HCT116 (cell line): ENCODE data around the gene SGSH. TPM values are rescaled to one million over a fixed set of nuclear protein-coding genes. Genes with fewer than 3 reads are reported as not detected.

Experiments used
- ATAC-seq: fragments of 200-7000 bp; cut with Tn5 transposase; 2 replicates; pipeline ENCODE4 v1.9.1; 2020; ENCODE audit warnings: mild to moderate bottlenecking, moderate library complexity
- BruUV-seq: library from RNA; stranded (reverse); fragments of 400-500 nt; replicated peaks from 2 replicates; lab custom pipeline; 2021; lab: Mats Ljungman, UMichigan
- CTCF ChIA-PET: fragments of 300-600 bp; sonication (Branson Sonifier 250); formaldehyde crosslinking; loops from one replicate; lab custom pipeline; 2021; ENCODE audit warnings: antibody characterized with exemption; lab: Charles Lee
- POLR2A ChIA-PET: fragments of 300-600, 350-600 bp; sonication (Branson Sonifier 250); formaldehyde crosslinking; loops from one replicate; lab custom pipeline; 2021; ENCODE audit warnings: antibody characterized with exemption; lab: Charles Lee
- RAD21 ChIA-PET, 2 experiments: fragments of 300-600 bp; sonication (Branson Sonifier 250); formaldehyde crosslinking; loops; one replicate each; lab custom pipeline; 2023; ENCODE audit warnings: low total read pairs in 2 of 2; ENCODE audit not compliant: uncharacterized antibody in 2 of 2, unreplicated experiment in 2 of 2, low non-redundant PET in 1 of 2; lab: Charles Lee
- DNase-seq: peaks from one replicate; pipeline ENCODE4 v3.0.0-alpha.2; 2010; ENCODE audit warnings: low read depth, low spot score
- H2AFZ ChIP-seq: fragments of 200-600 bp; shearing (Covaris generic), sonication (generic); 2 replicates; pipeline ENCODE4 v1.6.1; 2017; ENCODE audit warnings: low read depth, mixed run types, mixed read lengths, antibody characterized with exemption, low read length; ENCODE audit not compliant: poor library complexity, severe bottlenecking
- H3K27ac ChIP-seq: 2 replicates; pipeline ENCODE4 v1.5.1; 2012; ENCODE audit warnings: low read depth, low read length
- H3K27me3 ChIP-seq: fragments of 200-600 bp; sonication (generic); 2 replicates; pipeline ENCODE4 v1.6.1; 2016; ENCODE audit warnings: mixed run types, low read length, mixed read lengths; ENCODE audit not compliant: insufficient read depth
- H3K36me3 ChIP-seq, 2 experiments: fragments of 200-500 bp in 1 of 2; fragments of 200-600 bp in 1 of 2; sonication (Bioruptor generic) in 1 of 2; sonication (generic) in 1 of 2; 2 replicates each; pipeline versions ENCODE4 v1.5.1 to v1.6.1; 2014 to 2016; ENCODE audit warnings: low read length in 2 of 2, inconsistent platforms in 1 of 2, mixed read lengths in 1 of 2, mixed run types in 1 of 2; ENCODE audit not compliant: insufficient read depth in 2 of 2, control insufficient read depth in 1 of 2
- H3K4me1 ChIP-seq, 2 experiments: fragments of 200-600 bp in 1 of 2; sonication (generic) in 1 of 2; 2 replicates each; pipeline versions ENCODE4 v1.5.1 to v1.6.1; 2012 to 2017; ENCODE audit warnings: low read length in 2 of 2, inconsistent platforms in 1 of 2, mild to moderate bottlenecking in 1 of 2, mixed read lengths in 1 of 2, mixed run types in 1 of 2, moderate library complexity in 1 of 2; ENCODE audit not compliant: insufficient read depth in 2 of 2, control insufficient read depth in 1 of 2
- H3K4me2 ChIP-seq: fragments of 200-600 bp; sonication (generic); 2 replicates; pipeline ENCODE4 v1.6.1; 2017; ENCODE audit warnings: mixed run types, low read length, mixed read lengths
- H3K4me3 ChIP-seq, 2 experiments: fragments of 200-600 bp in 1 of 2; sonication (generic) in 1 of 2; replicated peaks in 1 of 2; 2 replicates each; pipeline ENCODE4 v1.5.1; 2011 to 2016; ENCODE audit warnings: low read length in 2 of 2, control low read depth in 1 of 2, low read depth in 1 of 2, mild to moderate bottlenecking in 1 of 2, mixed read lengths in 1 of 2, mixed run types in 1 of 2
- H3K79me2 ChIP-seq: fragments of 200-600 bp; sonication (generic); 2 replicates; pipeline ENCODE4 v1.6.1; 2017; ENCODE audit warnings: mild to moderate bottlenecking, mixed run types, low read length, moderate library complexity, mixed read lengths; ENCODE audit not compliant: insufficient read depth
- H3K9ac ChIP-seq: fragments of 200-600 bp; sonication (generic); 2 replicates; pipeline ENCODE4 v1.6.1; 2016; ENCODE audit warnings: low read length, mixed read lengths
- H3K9me2 ChIP-seq: fragments of 200-600 bp; sonication (generic), shearing (Covaris generic); 2 replicates; pipeline ENCODE4 v1.6.1; 2017; ENCODE audit warnings: mixed run types, mild to moderate bottlenecking, moderate library complexity; ENCODE audit not compliant: insufficient read depth
- H3K9me3 ChIP-seq, 2 experiments: fragments of 200-500 bp in 1 of 2; fragments of 200-600 bp in 1 of 2; sonication (Bioruptor generic) in 1 of 2; sonication (generic) in 1 of 2; 2 replicates each; pipeline ENCODE4 v1.6.1; 2014 to 2017; ENCODE audit warnings: low read length in 2 of 2, mixed read lengths in 2 of 2, inconsistent platforms in 1 of 2, low read depth in 1 of 2, mild to moderate bottlenecking in 1 of 2, mixed run types in 1 of 2, moderate library complexity in 1 of 2; ENCODE audit not compliant: control insufficient read depth in 1 of 2, insufficient read depth in 1 of 2
- H4K20me1 ChIP-seq: fragments of 200-600 bp; sonication (generic), shearing (Covaris generic); 2 replicates; pipeline ENCODE4 v1.6.1; 2017; ENCODE audit warnings: mixed run types, mild to moderate bottlenecking, moderate library complexity; ENCODE audit not compliant: insufficient read depth
- CBX3 ChIP-seq: IDR thresholded peaks from 2 replicates; pipeline ENCODE4 v1.6.1; 2012; ENCODE audit warnings: low read depth
- EGR1 ChIP-seq: IDR thresholded peaks from 2 replicates; pipeline ENCODE4 v1.6.1; 2012; ENCODE audit warnings: low read depth
- FOSL1 ChIP-seq: IDR thresholded peaks from 2 replicates; pipeline ENCODE4 v1.6.1; 2012; ENCODE audit warnings: low read depth
- JUND ChIP-seq: IDR thresholded peaks from 2 replicates; pipeline ENCODE4 v1.6.1; 2012
- POLR2A ChIP-seq: IDR thresholded peaks from 2 replicates; pipeline ENCODE4 v1.7.0; 2011; ENCODE audit warnings: borderline replicate concordance; ENCODE audit not compliant: insufficient read depth, insufficient read length; ENCODE audit errors: extremely low read depth
- POLR2AphosphoS5 ChIP-seq: IDR thresholded peaks from 2 replicates; pipeline ENCODE4 v1.6.1; 2011; ENCODE audit warnings: mild to moderate bottlenecking, low read depth, low read length, moderate library complexity
- SIN3A ChIP-seq: IDR thresholded peaks from 2 replicates; pipeline ENCODE4 v1.6.1; 2012; ENCODE audit warnings: low read depth
- SP1 ChIP-seq: IDR thresholded peaks from 2 replicates; pipeline ENCODE4 v1.6.1; 2012; ENCODE audit warnings: low read depth
- ZFX ChIP-seq: fragments of 450-650 bp; IDR thresholded peaks from 2 replicates; pipeline ENCODE4 v1.6.1; 2017
- intact Hi-C: fragments of 100-400 bp; cut with micrococcal nuclease; formaldehyde crosslinking; loops from 2 replicates; pipeline ENCODE4 v1.10.0; 2022
- total RNA-seq: library from RNA; stranded (reverse); gene quantifications from one replicate; pipeline ENCODE4 v1.2.1, GENCODE V29; 2021; ENCODE audit not compliant: unreplicated experiment
- TF ChIP-seq, protein P1 (sequence below): IDR thresholded peaks from 2 replicates; pipeline ENCODE4 v1.6.1; 2012

SGSH gene
- total RNA-seq, 1 experiment from 2014 or later, result 34.4 TPM

GRCh38 chr17:80261895-80262279 lies 41.8 kb upstream of the SGSH start (continued):
- no peak for TF ChIP-seq POLR2AphosphoS5
- TF ChIP-seq JUND, result no peak
- no peak for TF ChIP-seq SIN3A
- no peak for TF ChIP-seq EGR1

GRCh38 chr17:80261159-80261894 lies 41.2 kb upstream of the SGSH start:
- no peaks in the 10 kb centered on the region for H3K79me2 ChIP-seq
- ChIA-PET POLR2A (no interaction called here), CTCF (no interaction called here), RAD21 (no interaction called here)
- H3K36me3 ChIP-seq, result no peaks in the 10 kb centered on the region
- peak; percentile 28 for ATAC-seq
- peak overlapping the region; percentile 88 for H3K27ac ChIP-seq
- peak overlapping the region; percentile 94 for H3K4me2 ChIP-seq
- no peaks in the 10 kb centered on the region for H3K9me3 ChIP-seq
- H3K9ac ChIP-seq, result peak overlapping the region; percentile 95
- H3K27me3 ChIP-seq, result no peaks in the 10 kb centered on the region
- H3K4me3 ChIP-seq, result peak overlapping the region; percentile 77 to 90
- TF ChIP-seq FOSL1 (no peak), SP1 (no peak), POLR2A (peak; percentile 27), CBX3 (peak; percentile 44; the same call in 1 of the 2 replicates), ZFX (peak; percentile 62; the same call in 1 of the 2 replicates)
- TF ChIP-seq, protein P1, sequence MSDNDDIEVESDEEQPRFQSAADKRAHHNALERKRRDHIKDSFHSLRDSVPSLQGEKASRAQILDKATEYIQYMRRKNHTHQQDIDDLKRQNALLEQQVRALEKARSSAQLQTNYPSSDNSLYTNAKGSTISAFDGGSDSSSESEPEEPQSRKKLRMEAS, result 0 out of 2 replicates have a peak, but pooled peaks have one; percentile 24
- H4K20me1 ChIP-seq, result no peaks in the 10 kb centered on the region
- no peak overlapping the region for H2AFZ ChIP-seq
- DNase-seq, result no peak
- intact Hi-C loops, result no loop called here
- H3K9me2 ChIP-seq, result no peaks in the 10 kb centered on the region
- peaks cover 26 to 50% of the 10 kb centered on the region in 2 experiments for H3K4me1 ChIP-seq
- TSS peak; percentile 62 for BruUV-seq
